ENCODE results near the gene LHX8.

DNA sequence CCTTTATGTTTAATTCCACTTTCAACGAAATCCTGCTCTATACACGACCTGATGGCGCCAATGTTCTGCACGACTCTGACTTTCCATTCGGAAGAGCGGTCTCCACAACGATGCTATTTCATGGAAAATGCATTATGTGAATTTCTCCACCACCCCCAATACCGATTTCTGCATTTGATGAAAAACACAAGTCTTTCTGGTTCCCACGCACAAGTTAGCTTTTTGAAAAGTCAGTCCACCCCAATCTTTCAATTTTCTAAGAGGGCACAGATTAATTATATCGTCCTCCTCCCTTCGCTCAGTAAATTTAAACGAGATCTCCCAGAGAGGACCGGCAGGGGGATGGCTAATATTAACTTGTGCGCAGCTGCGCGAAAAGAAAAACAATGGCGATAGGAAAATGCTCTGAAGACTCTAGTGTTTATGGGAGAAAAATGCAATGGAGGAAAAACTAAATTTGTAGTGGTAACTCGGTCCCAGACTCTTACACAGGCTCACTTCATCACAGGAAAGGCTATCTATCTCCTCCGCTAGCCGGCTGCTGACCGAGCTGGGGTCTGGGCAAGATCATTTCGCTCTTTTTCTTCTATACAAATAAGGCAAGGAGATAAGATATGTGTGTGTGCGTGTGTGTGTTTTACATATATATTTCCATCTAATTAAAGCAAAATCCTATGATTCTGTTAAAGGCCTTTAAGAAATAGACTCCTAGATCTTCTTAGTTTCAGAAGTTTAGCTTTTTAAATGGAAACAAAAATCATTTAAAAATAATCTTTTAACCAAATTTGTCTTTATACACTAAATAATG lies 1.2 kb upstream of the LHX8 start:
- TF ChIP-seq CTCF (conservative IDR thresholded peaks at IDR 0.05; ENCODE audit: low read depth, low read length) (no peak), EZH2 (IDR thresholded peaks at IDR 0.05; ENCODE audit: borderline replicate concordance, low read depth, low read length, poor library complexity, severe bottlenecking) (peak; percentile 90)
